HG03354 (cell line): Measurements from ENCODE around the gene GTPBP6.
"Not testable (repeated sequence)": the region's sequence is repeated elsewhere in the genome, so short reads cannot be mapped to it uniquely, and the experiment has no call there.

Experiments
- ATAC-seq: cut with Tn5 transposase; IDR thresholded peaks from one replicate; pipeline ENCODE4 v1.9.1; 2021; ENCODE audit warnings: mild to moderate bottlenecking; ENCODE audit not compliant: unreplicated experiment, poor library complexity, severe bottlenecking

The GTPBP6 gene

DNA sequence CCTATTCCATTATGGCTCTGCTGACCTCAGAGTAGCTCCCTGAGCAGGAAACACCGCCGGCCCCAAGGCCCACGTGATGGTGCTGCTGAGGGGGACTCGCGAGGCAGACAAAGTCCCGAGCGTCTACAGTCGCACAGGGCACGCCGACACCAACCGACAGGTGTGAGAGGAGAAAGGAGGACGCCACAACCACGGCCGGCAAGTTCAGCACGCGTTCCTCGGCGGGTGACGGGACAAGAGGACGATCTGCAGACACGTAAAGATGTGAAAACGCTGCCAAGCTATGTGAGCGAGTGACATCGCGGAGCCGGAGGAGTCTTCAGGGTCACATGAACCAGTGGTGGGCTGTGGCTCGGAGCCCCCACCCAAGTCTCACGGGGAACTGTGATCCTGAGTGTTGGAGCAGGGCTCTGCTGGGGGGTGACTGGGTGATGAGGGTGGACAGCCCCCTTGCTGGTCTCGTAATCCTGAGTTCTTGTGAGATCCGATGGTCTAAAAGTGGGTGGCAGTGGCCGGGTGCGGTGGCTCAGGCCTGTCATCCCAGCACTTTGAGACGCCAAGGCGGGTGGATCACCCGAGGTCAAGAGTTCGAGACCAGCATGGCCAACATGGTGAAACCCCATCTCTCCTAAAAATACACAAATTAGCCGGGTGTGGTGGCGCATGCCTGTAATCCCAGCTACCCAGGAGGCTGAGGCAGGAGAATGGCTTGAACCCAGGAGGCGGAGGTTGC, 34.2 kb upstream of the GTPBP6 start:
- ATAC-seq: no peak

GRCh38 chrX:352181-352580, 33.6 kb upstream of the GTPBP6 start:
- no peak for ATAC-seq

GRCh38 chrX:351736-352135, 33.1 kb upstream of the GTPBP6 start:
- ATAC-seq: no peak

GRCh38 chrX:351324-351641, 32.7 kb upstream of the GTPBP6 start:
- not testable (repeated sequence) for ATAC-seq

GRCh38 chrX:350534-351323, 32.1 kb upstream of the GTPBP6 start:
- ATAC-seq: no peak

- no peak for ATAC-seq
These were observed 31.5 kb upstream of the GTPBP6 start for GRCh38 chrX:350148-350533.

GRCh38 chrX:349702-350101, 31.1 kb upstream of the GTPBP6 start:
- no peak for ATAC-seq

DNA sequence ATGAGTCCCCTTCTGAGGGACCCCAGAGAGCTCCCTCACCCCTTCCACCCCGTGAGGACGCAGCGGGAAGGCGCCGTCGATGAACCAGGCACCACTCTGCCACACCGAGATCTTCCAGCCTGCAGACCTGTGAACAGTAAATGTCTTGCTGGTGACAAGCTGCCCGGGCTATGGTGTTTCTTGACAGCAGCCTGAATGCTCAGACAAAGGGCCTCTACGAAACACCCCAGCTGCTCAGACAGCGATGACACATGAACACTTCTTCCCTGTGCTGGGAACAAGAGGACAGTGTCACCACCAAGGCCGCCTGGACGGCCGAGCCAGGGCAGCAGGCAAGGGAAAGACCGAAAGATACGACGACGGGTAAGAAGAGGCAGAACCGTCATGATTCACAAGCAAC, 30.6 kb upstream of the GTPBP6 start:
- ATAC-seq: no peak

DNA sequence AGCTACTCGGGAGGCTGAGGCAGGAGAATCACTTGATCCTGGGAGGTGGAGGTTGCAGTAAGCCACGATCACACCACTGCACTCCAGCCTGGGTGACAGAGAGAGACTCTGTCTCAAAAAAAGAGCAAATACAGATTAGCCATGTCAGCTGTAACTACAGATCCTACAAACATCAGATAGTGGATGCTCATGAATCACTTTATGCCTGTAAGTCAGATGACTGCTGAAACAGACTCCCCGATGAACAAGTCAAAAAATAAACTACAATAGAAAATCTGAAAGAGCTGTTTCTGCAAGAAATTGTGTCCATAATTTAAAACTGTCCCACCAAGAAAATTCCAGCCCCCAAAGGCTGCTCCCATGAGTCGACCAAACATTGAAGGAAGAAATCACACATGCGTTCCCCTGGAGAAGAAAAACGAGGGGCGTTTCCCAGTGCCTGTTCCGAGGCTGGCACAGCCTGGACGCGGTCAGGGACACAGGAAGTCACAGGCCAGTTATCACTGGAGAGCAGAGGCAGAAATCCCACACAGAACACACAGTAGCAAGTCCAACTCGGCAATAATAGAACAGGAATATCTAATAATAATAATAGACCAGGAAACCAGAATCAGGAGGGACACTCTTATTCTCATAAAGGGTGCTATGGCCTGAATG, 30.0 kb upstream of the GTPBP6 start:
- no peak for ATAC-seq

- no peak for ATAC-seq
These were observed 28.9 kb upstream of the GTPBP6 start for GRCh38 chrX:347351-348117.

GRCh38 chrX:346034-346813, 27.6 kb upstream of the GTPBP6 start:
- ATAC-seq: no peak

- no peak for ATAC-seq
These were observed 26.7 kb upstream of the GTPBP6 start for GRCh38 chrX:345020-345925.

- ATAC-seq: no peak
These were observed 25.8 kb upstream of the GTPBP6 start for GRCh38 chrX:344371-344901.

DNA sequence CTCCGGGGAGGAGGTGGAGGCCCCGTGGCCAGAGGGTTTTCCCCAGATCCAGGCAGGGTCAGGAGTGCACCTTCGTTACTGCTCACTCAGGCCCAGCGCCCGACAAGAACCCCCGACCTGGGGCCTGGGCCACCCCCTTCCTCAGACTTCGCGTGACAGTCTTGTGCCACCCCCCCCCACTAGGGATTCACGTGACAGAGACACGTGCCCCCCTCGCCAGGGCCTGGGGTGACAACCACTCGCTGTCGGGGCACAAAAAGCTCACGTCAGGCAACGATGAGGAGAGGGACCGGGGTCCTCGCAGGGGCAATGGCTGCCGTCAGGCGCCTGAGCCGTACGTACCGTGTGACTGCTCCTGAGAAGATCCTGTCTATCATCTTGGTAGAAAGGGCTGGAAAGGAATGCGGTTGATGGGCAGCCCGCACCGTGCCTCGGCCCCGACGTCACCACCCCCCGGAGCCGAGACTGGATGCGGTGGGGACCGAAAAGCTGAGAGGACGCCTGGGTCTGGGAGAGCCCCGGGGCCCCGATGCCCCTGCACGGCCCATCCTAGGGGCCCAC, 23.0 kb upstream of the GTPBP6 start:
- ATAC-seq: no peak

DNA sequence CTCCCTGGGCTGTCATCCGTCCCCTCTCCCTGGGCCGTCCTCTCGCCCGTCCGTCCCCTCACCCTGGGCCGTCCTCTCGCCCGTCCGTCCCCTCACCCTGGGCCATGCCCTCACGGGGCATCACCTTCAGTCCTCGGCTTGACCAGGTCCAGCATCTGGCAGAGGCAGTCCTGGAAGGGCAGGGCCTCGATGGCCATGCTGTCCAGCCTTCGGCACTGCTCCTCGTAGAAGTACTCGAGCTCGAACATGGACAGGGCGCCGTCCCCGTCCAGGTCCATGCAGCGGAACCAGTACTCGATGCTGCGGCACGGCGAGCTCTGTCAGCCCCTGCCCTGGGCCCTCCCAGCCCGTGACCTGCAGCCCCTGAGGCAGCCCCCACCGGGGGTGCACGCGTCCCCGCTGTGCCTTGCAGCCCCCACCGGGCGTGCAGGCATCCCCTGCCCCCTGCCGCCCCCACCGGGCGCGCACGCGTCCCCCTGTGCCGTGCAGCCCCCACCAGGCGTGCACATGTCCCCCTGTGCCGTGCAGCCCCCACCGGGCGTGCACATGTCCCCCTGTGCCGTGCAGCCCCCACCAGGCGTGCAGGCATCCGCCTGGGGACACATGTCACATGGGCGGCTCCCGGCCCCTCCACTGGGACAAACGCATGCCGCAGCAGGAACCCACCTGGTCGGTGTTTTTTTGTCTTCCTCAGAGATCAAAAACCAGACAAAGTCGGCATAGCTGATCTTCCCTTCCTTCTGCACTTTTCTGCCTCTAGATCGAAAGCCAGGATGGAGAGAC, 22.2 kb upstream of the GTPBP6 start:
- no peak for ATAC-seq

- ATAC-seq: no peak
These were observed 21.5 kb upstream of the GTPBP6 start for GRCh38 chrX:340121-340520.

DNA sequence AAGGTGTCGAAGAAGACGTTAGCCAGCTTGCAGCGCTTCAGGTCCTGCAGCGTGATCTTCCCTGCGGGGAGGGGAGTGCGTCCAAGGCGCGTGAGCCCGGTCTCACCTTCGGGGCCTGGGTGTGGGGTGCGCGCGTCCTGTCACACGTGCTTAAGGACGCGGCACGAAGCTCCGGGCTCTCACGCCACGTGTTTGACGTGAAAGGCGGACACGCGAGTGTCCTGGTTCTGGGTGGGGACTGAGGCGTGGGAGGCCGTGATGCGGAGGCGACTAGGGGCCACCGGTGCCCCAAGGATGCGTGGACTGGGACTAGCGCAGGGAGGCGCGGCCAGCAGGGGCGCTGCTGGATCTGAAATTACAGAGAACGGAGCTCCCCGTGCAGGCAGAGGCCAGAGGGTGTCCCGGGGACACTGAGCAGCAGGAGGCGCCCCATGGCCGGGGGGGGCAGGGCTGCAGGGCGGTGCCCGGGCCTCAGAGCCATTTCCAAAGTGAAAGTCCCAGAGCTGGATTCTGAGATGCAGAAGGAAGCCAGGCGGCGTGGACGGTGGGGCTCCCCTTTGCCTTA, 20.3 kb upstream of the GTPBP6 start:
- no peak for ATAC-seq
